ENCODE measurements around the gene TRPV5. TPM values are rescaled to one million over a fixed set of nuclear protein-coding genes. Genes with fewer than 3 reads are reported as not detected.

The TRPV5 gene
- total and polyA plus RNA-seq, 2 donors (not counting 3 experiments of a cell fraction or from before 2014, with no cell fraction given) = not detected

GRCh38 chr7:142910031-142910433 lies 23.5 kb downstream of the TRPV5 start:
- H3K9ac ChIP-seq (replicated peaks; ENCODE audit: extremely low read depth, insufficient read depth, low read length) = no peak overlapping the region
- FAIRE-seq (no peak), DNase-seq (ENCODE audit: low read depth, low spot score) (no peak)
- no peaks in the 10 kb centered on the region for H3K27me3 ChIP-seq (ENCODE audit: control insufficient read depth in 2 of 2, insufficient read depth in 2 of 2, low read length in 2 of 2)
- intact Hi-C loops (cut with micrococcal nuclease) = no loop called here
- H4K20me1 ChIP-seq (replicated peaks; ENCODE audit: control insufficient read depth, extremely low read depth, insufficient read depth, low read length) = no peaks in the 10 kb centered on the region
- no peaks in the 10 kb centered on the region for H3K4me1 ChIP-seq (ENCODE audit: control insufficient read depth, extremely low read depth, insufficient read depth, low read length)
- H3K27ac ChIP-seq (ENCODE audit: insufficient read depth, low read depth, low read length) = no peak overlapping the region
- H3K79me2 ChIP-seq (ENCODE audit: control insufficient read depth, insufficient read depth, low read length) = no peaks in the 10 kb centered on the region
- no peak for TF ChIP-seq MAX (IDR thresholded peaks at IDR 0.05; ENCODE audit: insufficient read depth, insufficient read length)
- no peak for TF ChIP-seq MYC (IDR thresholded peaks at IDR 0.05; ENCODE audit: low read depth, low read length)
- TF ChIP-seq GATA2 (IDR thresholded peaks at IDR 0.05; ENCODE audit: insufficient read depth, insufficient read length, low read depth, low read length) = no peak
- no peak for TF ChIP-seq EZH2 (IDR thresholded peaks at IDR 0.05; ENCODE audit: borderline replicate concordance, low read depth, low read length, severe bottlenecking)
- TF ChIP-seq FOS (IDR thresholded peaks at IDR 0.05; ENCODE audit: borderline replicate concordance, insufficient read depth, low read length) = no peak
- TF ChIP-seq POLR2AphosphoS5 (IDR thresholded peaks at IDR 0.05; ENCODE audit: insufficient read depth, low read depth, low read length) = no peak
- H3K4me3 ChIP-seq (replicated peaks in 1 of 3; ENCODE audit: insufficient read depth in 1 of 3, low read depth in 1 of 3, low read length in 3 of 3) = no peak overlapping the region
- H3K9me1 ChIP-seq (replicated peaks; ENCODE audit: control insufficient read depth, extremely low read depth, insufficient read depth, low read length) = no peaks in the 10 kb centered on the region
- no TSS peak for BruUV-seq (replicated peaks)
- CTCF ChIA-PET = interaction anchor here (0.6 to 1.7 kb wide), 4 partner anchors 9 to 305 kb away, joined by 3 to 11 read pairs (median 8); no protein-coding TSS in a partner anchor
- no peak overlapping the region for H3K4me2 ChIP-seq (ENCODE audit: insufficient read depth, low read length)
- dilution Hi-C loops (cut with MboI; ENCODE audit: extremely low pct_ligation_motif_present, low sequenced_read_pairs) = no loop called here
- H3K36me3 ChIP-seq (ENCODE audit: control insufficient read depth in 2 of 2, extremely low read depth in 1 of 2, insufficient read depth in 2 of 2, low read length in 2 of 2) = no peaks in the 10 kb centered on the region
- no peak overlapping the region for H2AFZ ChIP-seq (ENCODE audit: low read depth, low read length)
- H3K9me3 ChIP-seq (replicated peaks; ENCODE audit: control insufficient read depth, insufficient read depth, low read length) = no peaks in the 10 kb centered on the region
- POLR2A ChIA-PET = no interaction called here
